PC-3 (cell line): ENCODE measurements around the gene NEGR1. TPM values are rescaled to one million over a fixed set of nuclear protein-coding genes. Genes with fewer than 3 reads are reported as not detected.
"Not testable (repeated sequence)": the region's sequence is repeated elsewhere in the genome, so short reads cannot be mapped to it uniquely, and the experiment has no call there.

Experiments
- ATAC-seq: fragments of 200-7000 bp; cut with Tn5 transposase; 2 replicates; pipeline ENCODE4 v1.9.1; 2020; ENCODE audit warnings: mild to moderate bottlenecking, moderate library complexity
- BruUV-seq: library from RNA; stranded (reverse); fragments of 400-500 nt; replicated peaks from 2 replicates; lab custom pipeline; 2021; lab: Mats Ljungman, UMichigan
- CTCF ChIA-PET: fragments of 300-600 bp; sonication (Branson Sonifier 250); formaldehyde crosslinking; loops from one replicate; lab custom pipeline; 2022; ENCODE audit warnings: antibody characterized with exemption; lab: Charles Lee
- POLR2A ChIA-PET: fragments of 300-600 bp; sonication (Branson Sonifier 250); formaldehyde crosslinking; loops from one replicate; lab custom pipeline; 2022; ENCODE audit warnings: antibody characterized with exemption; ENCODE audit not compliant: unreplicated experiment; lab: Charles Lee
- DNase-seq: peaks from one replicate; pipeline ENCODE4 v3.0.0-alpha.2; 2015
- H2AFZ ChIP-seq: fragments of 300-600 bp; sonication (generic); 2 replicates; pipeline ENCODE4 v1.6.0; 2016; ENCODE audit warnings: antibody characterized with exemption, low read length
- H3F3A ChIP-seq: fragments of 300-600 bp; sonication (generic); one replicate; pipeline ENCODE4 v1.6.0; 2017; ENCODE audit warnings: antibody characterized with exemption, low read length, control low read depth, mild to moderate bottlenecking; ENCODE audit not compliant: unreplicated experiment
- H3K27ac ChIP-seq: fragments of 300-600 bp; sonication (generic); 2 replicates; pipeline ENCODE4 v1.5.1; 2016; ENCODE audit warnings: mild to moderate bottlenecking, low read length
- H3K27me3 ChIP-seq: fragments of 300-600 bp; sonication (generic); 2 replicates; pipeline ENCODE4 v1.6.1; 2016; ENCODE audit warnings: low read length, mixed read lengths
- H3K36me3 ChIP-seq: fragments of 300-600 bp; sonication (generic); 2 replicates; pipeline ENCODE4 v1.6.1; 2016; ENCODE audit warnings: low read depth, mixed run types, low read length, mixed read lengths
- H3K4me1 ChIP-seq: fragments of 300-600 bp; sonication (generic); 2 replicates; pipeline ENCODE4 v1.5.1; 2016; ENCODE audit warnings: low read length; ENCODE audit not compliant: insufficient read depth
- H3K4me2 ChIP-seq: fragments of 300-600 bp; sonication (generic); 2 replicates; pipeline ENCODE4 v1.6.0; 2016; ENCODE audit warnings: low read length
- H3K4me3 ChIP-seq: fragments of 300-600 bp; sonication (generic); 2 replicates; pipeline ENCODE4 v1.5.1; 2016; ENCODE audit warnings: mild to moderate bottlenecking, low read length, mixed read lengths
- H3K79me2 ChIP-seq: fragments of 300-600 bp; sonication (generic); 2 replicates; pipeline ENCODE4 v1.6.1; 2017; ENCODE audit warnings: low read length, mixed read lengths
- H3K9ac ChIP-seq: fragments of 300-600 bp; sonication (generic); 2 replicates; pipeline ENCODE4 v1.6.0; 2016; ENCODE audit warnings: mild to moderate bottlenecking, low read length
- H3K9me2 ChIP-seq: fragments of 300-600 bp; sonication (generic); replicated peaks from 2 replicates; pipeline ENCODE4 v1.6.1; 2016; ENCODE audit warnings: mixed run types, low read length, mixed read lengths
- H3K9me3 ChIP-seq: fragments of 300-600 bp; sonication (generic); 2 replicates; pipeline ENCODE4 v1.6.1; 2016; ENCODE audit warnings: low read length, mixed read lengths
- H4K20me1 ChIP-seq: fragments of 300-600 bp; sonication (generic); 2 replicates; pipeline ENCODE4 v1.6.1; 2016; ENCODE audit warnings: low read length, mixed read lengths
- CTCF ChIP-seq: fragments of 300-600 bp; sonication (generic); conservative IDR thresholded peaks from 2 replicates; pipeline ENCODE4 v1.5.1; 2017; ENCODE audit warnings: antibody characterized with exemption, low read depth, mild to moderate bottlenecking, low read length
- EZH2 ChIP-seq: fragments of 300-600 bp; sonication (generic); IDR thresholded peaks from one replicate; pipeline ENCODE4 v1.6.1; 2017; ENCODE audit warnings: antibody characterized with exemption, mild to moderate bottlenecking, low read length; ENCODE audit not compliant: unreplicated experiment
- EZH2phosphoT487 ChIP-seq: fragments of 300-600 bp; sonication (generic); IDR thresholded peaks from 2 replicates; pipeline ENCODE4 v1.6.1; 2018; ENCODE audit warnings: mild to moderate bottlenecking, antibody characterized with exemption, low read length, borderline replicate concordance
- intact Hi-C: fragments of 100-400 bp; cut with micrococcal nuclease; formaldehyde crosslinking; loops from 2 replicates; pipeline ENCODE4 v1.9.0; 2023
- total RNA-seq: library from RNA; depleted of rRNA; stranded (reverse); fragments of >200 nt; gene quantifications from 2 replicates; pipeline ENCODE4 v1.2.3, GENCODE V29; 2014

NEGR1 gene
- total RNA-seq, 1 experiment from 2014 or later, result 3.4 TPM

- H3K4me1 ChIP-seq, result peaks cover 9% of the 10 kb centered on the region; the same call in 1 of the 2 replicates
- no peak overlapping the region for H3K4me2 ChIP-seq
- H3F3A ChIP-seq, result no peaks in the 10 kb centered on the region
- H3K79me2 ChIP-seq, result no peaks in the 10 kb centered on the region
- intact Hi-C loops, result no loop called here
- no peaks in the 10 kb centered on the region for H3K36me3 ChIP-seq
- no peak overlapping the region for H3K9ac ChIP-seq
- H3K27ac ChIP-seq, result no peak overlapping the region
- DNase-seq (peak; percentile 72), ATAC-seq (no peak)
- H3K27me3 ChIP-seq, result no peaks in the 10 kb centered on the region
- H4K20me1 ChIP-seq, result no peaks in the 10 kb centered on the region
- ChIA-PET CTCF (no interaction called here), POLR2A (no interaction called here)
- H3K9me3 ChIP-seq, result no peaks in the 10 kb centered on the region
- H2AFZ ChIP-seq, result no peak overlapping the region
- TF ChIP-seq EZH2, result no peak
- no peak for TF ChIP-seq EZH2phosphoT487
- TF ChIP-seq CTCF, result no peak
- no peaks in the 10 kb centered on the region for H3K9me2 ChIP-seq
- BruUV-seq, result no TSS peak
- H3K4me3 ChIP-seq, result no peak overlapping the region
Measured at GRCh38 chr1:72241397-72241796, 40.9 kb downstream of the NEGR1 start.

DNA sequence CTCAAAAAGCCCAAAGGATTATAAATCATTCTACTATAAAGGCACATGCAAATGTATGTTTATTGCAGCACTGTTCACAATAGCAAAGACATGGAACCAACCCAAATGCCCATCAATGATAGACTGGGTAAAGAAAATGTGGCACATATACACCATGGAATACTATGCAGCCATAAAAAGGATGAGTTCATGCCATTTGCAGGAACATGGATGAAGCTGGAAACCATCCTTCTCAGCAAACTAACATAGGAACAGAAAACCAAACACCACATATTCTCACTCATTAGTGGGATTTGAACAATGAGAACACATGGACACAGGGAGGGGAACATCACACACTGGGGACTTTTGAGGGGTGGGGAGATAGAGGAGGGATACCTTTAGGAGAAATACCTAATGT is 46.4 kb downstream of the NEGR1 start:
- H3K4me3 ChIP-seq, POLR2A ChIA-PET, intact Hi-C loops, H3K9me2 ChIP-seq, CTCF ChIA-PET, ATAC-seq, H4K20me1 ChIP-seq, DNase-seq, H3K9ac ChIP-seq, BruUV-seq, H3K36me3 ChIP-seq, H3K79me2 ChIP-seq, H3F3A ChIP-seq, H2AFZ ChIP-seq, H3K4me2 ChIP-seq, H3K27ac ChIP-seq, H3K27me3 ChIP-seq, H3K9me3 ChIP-seq: not testable (repeated sequence)
- peaks cover 22% of the 10 kb centered on the region for H3K4me1 ChIP-seq

DNA sequence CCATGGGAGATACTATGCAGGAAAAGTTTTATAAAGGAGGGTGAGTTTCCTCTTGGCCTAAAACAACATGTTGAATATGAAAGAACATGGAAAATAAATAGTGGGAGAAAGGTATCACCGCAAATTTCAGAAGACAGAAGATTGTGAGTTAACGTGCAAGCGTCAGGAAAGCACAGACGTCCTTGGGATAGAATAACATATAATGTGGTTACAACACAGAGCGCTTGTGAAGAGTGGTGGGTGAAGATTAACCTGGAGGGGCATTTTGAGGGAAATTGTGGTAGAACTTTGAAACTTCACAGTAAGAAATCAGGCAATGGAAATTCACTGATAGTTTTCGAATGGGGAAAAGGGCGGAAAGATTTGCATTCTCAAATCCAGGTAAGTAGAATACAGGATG is 47.3 kb downstream of the NEGR1 start:
- no TSS peak for BruUV-seq
- H3K4me3 ChIP-seq, result no peak overlapping the region
- ATAC-seq, result no peak

More for the DNA sequence above, 47.3 kb downstream of the NEGR1 start:
- ChIA-PET POLR2A (no interaction called here), CTCF (no interaction called here)
- no peak overlapping the region for H3K4me2 ChIP-seq
- peaks cover 5% of the 10 kb centered on the region for H3F3A ChIP-seq
- no peak overlapping the region for H3K9ac ChIP-seq
- peaks cover 27% of the 10 kb centered on the region for H3K4me1 ChIP-seq
- H3K79me2 ChIP-seq, result no peaks in the 10 kb centered on the region
- intact Hi-C loops, result no loop called here
- H3K27me3 ChIP-seq, result no peaks in the 10 kb centered on the region
- no peaks in the 10 kb centered on the region for H3K36me3 ChIP-seq
- H2AFZ ChIP-seq, result no peak overlapping the region
- no peaks in the 10 kb centered on the region for H3K9me2 ChIP-seq
- no peaks in the 10 kb centered on the region for H4K20me1 ChIP-seq
- no peak for DNase-seq
- no peaks in the 10 kb centered on the region for H3K9me3 ChIP-seq
- no peak overlapping the region for H3K27ac ChIP-seq
- TF ChIP-seq EZH2, result no peak
- TF ChIP-seq EZH2phosphoT487, result no peak
- no peak for TF ChIP-seq CTCF
